H9 (cell line): Measurements from ENCODE around the gene DPF3. TPM values are rescaled to one million over a fixed set of nuclear protein-coding genes. Genes with fewer than 3 reads are reported as not detected.

Experiments used
- DNase-seq: peaks from one replicate; pipeline ENCODE4 v3.0.0-alpha.2; 2017
- H2AFZ ChIP-seq: one replicate; pipeline ENCODE4 v1.6.1; 2013; ENCODE audit warnings: mild to moderate bottlenecking, low read length, control low read depth, moderate library complexity
- H2AK5ac ChIP-seq: 2 replicates; pipeline ENCODE4 v1.6.1; 2013; ENCODE audit warnings: low read length, control low read depth, mixed read lengths; ENCODE audit not compliant: insufficient read length
- H2BK120ac ChIP-seq: one replicate; pipeline ENCODE4 v1.6.1; 2013; ENCODE audit warnings: low read depth, mild to moderate bottlenecking, low read length, control low read depth, inconsistent platforms; ENCODE audit not compliant: poor library complexity, severe bottlenecking
- H2BK12ac ChIP-seq: 2 replicates; pipeline ENCODE4 v1.6.1; 2013; ENCODE audit warnings: low read length, control low read depth, mixed read lengths, low read depth; ENCODE audit not compliant: insufficient read length
- H2BK15ac ChIP-seq: 2 replicates; pipeline ENCODE4 v1.6.1; 2013; ENCODE audit warnings: low read depth, low read length, control low read depth
- H2BK20ac ChIP-seq: one replicate; pipeline ENCODE4 v1.6.1; 2013; ENCODE audit warnings: low read depth, mild to moderate bottlenecking, low read length, control low read depth, inconsistent platforms; ENCODE audit not compliant: poor library complexity, severe bottlenecking
- H2BK5ac ChIP-seq: 2 replicates; pipeline ENCODE4 v1.6.1; 2013; ENCODE audit warnings: low read length, control low read depth, mixed read lengths; ENCODE audit not compliant: insufficient read length
- H3K14ac ChIP-seq: 2 replicates; pipeline ENCODE4 v1.6.1; 2013; ENCODE audit warnings: low read length, control low read depth; ENCODE audit not compliant: insufficient read depth
- H3K18ac ChIP-seq: 2 replicates; pipeline ENCODE4 v1.6.1; 2013; ENCODE audit warnings: low read depth, mild to moderate bottlenecking, mixed read lengths, low read length, control low read depth; ENCODE audit not compliant: insufficient read length
- H3K23ac ChIP-seq: 2 replicates; pipeline ENCODE4 v1.6.1; 2013; ENCODE audit warnings: low read length, control low read depth, mixed read lengths, low read depth; ENCODE audit not compliant: insufficient read length
- H3K23me2 ChIP-seq: 2 replicates; pipeline ENCODE4 v1.6.1; 2013; ENCODE audit warnings: low read depth, mild to moderate bottlenecking, mixed read lengths, low read length, control low read depth; ENCODE audit not compliant: insufficient read length, poor library complexity, severe bottlenecking
- H3K27ac ChIP-seq: 2 replicates; pipeline ENCODE4 v1.5.1; 2013; ENCODE audit warnings: low read length, control low read depth, mixed read lengths, low read depth; ENCODE audit not compliant: insufficient read length
- H3K27me3 ChIP-seq: 2 replicates; pipeline ENCODE4 v1.6.1; 2013; ENCODE audit warnings: low read length, control low read depth, inconsistent platforms; ENCODE audit not compliant: insufficient read depth
- H3K4ac ChIP-seq: 2 replicates; pipeline ENCODE4 v1.6.1; 2013; ENCODE audit warnings: low read depth, mild to moderate bottlenecking, control low read depth, inconsistent platforms, low read length, moderate library complexity
- H3K4me1 ChIP-seq: 2 replicates; pipeline ENCODE4 v1.6.1; 2013; ENCODE audit warnings: low read length, control low read depth, inconsistent platforms; ENCODE audit not compliant: insufficient read depth
- H3K4me2 ChIP-seq: 2 replicates; pipeline ENCODE4 v1.6.1; 2013; ENCODE audit warnings: low read length, control low read depth, mixed read lengths; ENCODE audit not compliant: insufficient read length, insufficient read depth
- H3K56ac ChIP-seq: 2 replicates; pipeline ENCODE4 v1.6.1; 2013; ENCODE audit warnings: low read depth, mild to moderate bottlenecking, mixed read lengths, low read length, control low read depth; ENCODE audit not compliant: insufficient read length
- H3K79me1 ChIP-seq: 2 replicates; pipeline ENCODE4 v1.6.1; 2013; ENCODE audit warnings: low read depth, mild to moderate bottlenecking, moderate library complexity, low read length, control low read depth, inconsistent platforms; ENCODE audit not compliant: insufficient read depth, poor library complexity, severe bottlenecking
- H3K79me2 ChIP-seq: 2 replicates; pipeline ENCODE4 v1.6.1; 2013; ENCODE audit warnings: low read length, control low read depth, inconsistent platforms; ENCODE audit not compliant: insufficient read depth
- H3K9ac ChIP-seq: 2 replicates; pipeline ENCODE4 v1.6.1; 2013; ENCODE audit warnings: low read length, control low read depth, mixed read lengths; ENCODE audit not compliant: insufficient read length; ENCODE audit errors: extremely low read depth
- H3K9me3 ChIP-seq: one replicate; pipeline ENCODE4 v1.6.1; 2013; ENCODE audit warnings: low read depth, low read length, inconsistent platforms; ENCODE audit not compliant: control insufficient read depth
- H3T11ph ChIP-seq: one replicate; pipeline ENCODE4 v1.6.1; 2013; ENCODE audit warnings: mild to moderate bottlenecking, low read length, control low read depth, inconsistent platforms
- H4K20me1 ChIP-seq: one replicate; pipeline ENCODE4 v1.6.1; 2013; ENCODE audit not compliant: control insufficient read depth, insufficient read length, insufficient read depth
- H4K5ac ChIP-seq: 2 replicates; pipeline ENCODE4 v1.6.1; 2013; ENCODE audit warnings: low read depth, mild to moderate bottlenecking, mixed read lengths, low read length, control low read depth; ENCODE audit not compliant: insufficient read length
- H4K8ac ChIP-seq: replicated peaks from 2 replicates; pipeline ENCODE4 v1.6.1; 2013; ENCODE audit warnings: low read length, control low read depth, mixed read lengths, low read depth; ENCODE audit not compliant: insufficient read length
- H4K91ac ChIP-seq: 2 replicates; pipeline ENCODE4 v1.6.1; 2013; ENCODE audit warnings: low read depth, mild to moderate bottlenecking, moderate library complexity, mixed read lengths, low read length, control low read depth; ENCODE audit not compliant: insufficient read length
- H3K27ac Mint-ChIP-seq, 3 experiments: 2 replicates in 2 of 3; 3 replicates in 1 of 3; pipeline ENCODE4 v1.8.0; 2020 to 2021; ENCODE audit warnings: mixed read lengths in 3 of 3, mild to moderate bottlenecking in 1 of 3, moderate library complexity in 1 of 3
- H3K27me3 Mint-ChIP-seq: 2 replicates; pipeline ENCODE4 v1.8.0; 2021; ENCODE audit warnings: low read depth, mild to moderate bottlenecking, moderate library complexity, mixed read lengths
- H3K36me3 Mint-ChIP-seq, 3 experiments: 2 replicates in 2 of 3; 3 replicates in 1 of 3; pipeline ENCODE4 v1.8.0; 2020 to 2021; ENCODE audit warnings: low read depth in 3 of 3, mixed read lengths in 3 of 3; ENCODE audit not compliant: insufficient read depth in 1 of 3
- H3K4me1 Mint-ChIP-seq, 2 experiments: 2 replicates each; pipeline ENCODE4 v1.8.0; 2020; ENCODE audit warnings: mixed read lengths in 2 of 2
- H3K4me3 Mint-ChIP-seq, 2 experiments: 2 replicates in 1 of 2; 3 replicates in 1 of 2; pipeline ENCODE4 v1.8.0; 2020 to 2021; ENCODE audit warnings: mild to moderate bottlenecking in 2 of 2, mixed read lengths in 2 of 2, moderate library complexity in 1 of 2
- H3K9me3 Mint-ChIP-seq, 2 experiments: 2 replicates in 1 of 2; 3 replicates in 1 of 2; pipeline ENCODE4 v1.8.0; 2020; ENCODE audit warnings: mild to moderate bottlenecking in 2 of 2, mixed read lengths in 2 of 2, moderate library complexity in 1 of 2
- CTCF ChIP-seq: fragments of 200-600 bp; sonication (generic); conservative IDR thresholded peaks from 3 replicates; pipeline ENCODE4 v1.8.0; 2021; ENCODE audit warnings: antibody characterized with exemption, mild to moderate bottlenecking
- WGBS: extraction: QIAGEN DNeasy Blood & Tissue Kit; methylation state at CpG from one replicate; pipeline ENCODE4 v1.1.7; 2013; ENCODE audit warnings: missing lambda C conversion rate, low lambda C conversion rate, mixed read lengths; ENCODE audit not compliant: insufficient read length; ENCODE audit errors: extremely low coverage; 5-methylcytosine and 5-hydroxymethylcytosine counted together
- total RNA-seq: library from RNA; stranded (reverse); gene quantifications from 2 replicates; pipeline ENCODE4 v1.2.1, GENCODE V29; 2021

DPF3 gene
- total RNA-seq, 1 experiment from 2014 or later = not detected

GRCh38 chr14:72678356-72678755 is 215.5 kb downstream of the DPF3 start:
- Histone ChIP-seq H3K79me2 (no peaks in the 10 kb centered on the region), H3K14ac (no peak overlapping the region), H3K23me2 (no peaks in the 10 kb centered on the region), H4K91ac (no peak overlapping the region), H4K8ac (no peak overlapping the region), H3T11ph (no peak overlapping the region), H3K56ac (no peak overlapping the region), H3K4ac (no peak overlapping the region), H2BK12ac (no peak overlapping the region), H3K18ac (no peak overlapping the region), H2BK5ac (no peak overlapping the region), H3K9ac (no peak overlapping the region), H2AFZ (no peak overlapping the region), H4K20me1 (no peaks in the 10 kb centered on the region), H3K79me1 (no peaks in the 10 kb centered on the region), H4K5ac (no peak overlapping the region), H2BK20ac (no peak overlapping the region), H2AK5ac (no peak overlapping the region), H3K4me1 (no peaks in the 10 kb centered on the region), H3K27ac (no peak overlapping the region), H2BK120ac (no peak overlapping the region), H2BK15ac (no peak overlapping the region), H3K27me3 (no peaks in the 10 kb centered on the region), H3K9me3 (no peaks in the 10 kb centered on the region), H3K4me2 (no peak overlapping the region), H3K23ac (no peak overlapping the region)
- Mint-ChIP-seq H3K4me3 (no peak overlapping the region), H3K9me3 (peaks cover 5 to 7% of the 10 kb centered on the region in 2 experiments; a peak in 4 of 5 replicates), H3K27me3 (peaks cover 2% of the 10 kb centered on the region; the same call in 1 of the 2 replicates), H3K27ac (no peak overlapping the region), H3K4me1 (peaks cover 11 to 20% of the 10 kb centered on the region in 2 experiments), H3K36me3 (peaks cover 0 to 3% (median 0%) of the 10 kb centered on the region in 3 experiments; a peak in 1 of 7 replicates)
- no peak for TF ChIP-seq CTCF
- DNase-seq = no peak
- no CpG with 5 or more reads among the region's 5 CpGs for WGBS
